ENCODE results near the gene TREML1. TPM values are rescaled to one million over a fixed set of nuclear protein-coding genes. Genes with fewer than 3 reads are reported as not detected.

TREML1 gene, protein sequence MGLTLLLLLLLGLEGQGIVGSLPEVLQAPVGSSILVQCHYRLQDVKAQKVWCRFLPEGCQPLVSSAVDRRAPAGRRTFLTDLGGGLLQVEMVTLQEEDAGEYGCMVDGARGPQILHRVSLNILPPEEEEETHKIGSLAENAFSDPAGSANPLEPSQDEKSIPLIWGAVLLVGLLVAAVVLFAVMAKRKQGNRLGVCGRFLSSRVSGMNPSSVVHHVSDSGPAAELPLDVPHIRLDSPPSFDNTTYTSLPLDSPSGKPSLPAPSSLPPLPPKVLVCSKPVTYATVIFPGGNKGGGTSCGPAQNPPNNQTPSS
- total RNA-seq, result under 1 TPM in 1 of 9 donors, not detected in 8; 0.29 TPM
- polyA plus RNA-seq, result under 1 TPM in 1 of 2 donors, not detected in 1; 0.07 TPM
- long read RNA-seq, donor 1, result 0 reads
- long read RNA-seq, donor 2, result 0 reads
- long read RNA-seq, donor 3, result 0 reads

GRCh38 chr6:41153992-41154625, at the start of gene TREML1:
TSS of gene TREML1 (minus strand) at chr6:41154347. CDS start at chr6:41154288, 59 bp downstream.
- DNase-seq, result no peak
- no peak within 1 kb of the TSS for H3K27ac ChIP-seq
- intact Hi-C loops (cut with DNase I), result no loop called here
- 58 to 74% (median 69%) methylated on average over 4 to 5 of the region's 5 CpGs for WGBS, 4 donors
- no peaks in the 10 kb centered on the region for H3K9me3 ChIP-seq
- peaks cover 0 to 15% (median 0%) of the 10 kb centered on the region in 9 donors for H3K27me3 ChIP-seq
- no peak for ATAC-seq
- TF ChIP-seq POLR2A (IDR thresholded peaks at IDR 0.05), result no peak
- TF ChIP-seq CTCF (IDR thresholded peaks at IDR 0.05), result no peak
- no peaks in the 10 kb centered on the region for H3K4me1 ChIP-seq
- peaks cover 0 to under 1% (median 0%) of the 10 kb centered on the region in 9 donors for H3K36me3 ChIP-seq
- no peak within 1 kb of the TSS for H3K4me3 ChIP-seq

DNA sequence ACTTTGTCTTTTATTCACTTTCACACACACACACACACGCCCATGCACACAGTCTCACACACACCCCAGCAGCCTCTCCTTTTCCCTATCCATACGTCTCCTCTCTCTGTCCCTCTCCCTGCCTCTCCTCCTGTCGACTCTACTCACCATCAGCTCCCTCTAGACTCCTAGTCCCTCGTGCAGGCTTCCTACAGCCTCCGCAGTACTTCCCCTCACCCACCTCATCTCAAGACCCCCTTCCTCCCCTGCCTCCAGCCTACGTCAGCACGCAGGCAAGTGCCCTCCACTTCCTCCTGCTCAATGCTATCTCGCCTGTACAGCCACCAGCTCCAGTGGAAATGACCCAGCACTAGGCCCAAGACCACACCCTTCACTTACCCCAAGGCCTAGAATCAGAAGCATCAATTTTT, 47.6 kb upstream of the TREML1 start:
- TF ChIP-seq POLR2A (IDR thresholded peaks at IDR 0.05) (no peak), CTCF (IDR thresholded peaks at IDR 0.05) (no peak)
- no peaks in the 10 kb centered on the region for H3K36me3 ChIP-seq
- WGBS, 4 donors, result 54 to 63% (median 57%) methylated on average over 8 of the region's 8 CpGs
- DNase-seq (no peak), ATAC-seq (no peak)
- peaks cover 0 to 17% (median 5%) of the 10 kb centered on the region in 9 donors for H3K27me3 ChIP-seq
- intact Hi-C loops (cut with DNase I), result no loop called here
- H3K27ac ChIP-seq, result peak overlapping the region in 1 of 12 donors; percentile 87
- no peaks in the 10 kb centered on the region for H3K9me3 ChIP-seq
- H3K4me1 ChIP-seq, result peaks cover 0 to 31% (median 0%) of the 10 kb centered on the region in 12 donors
- no peak overlapping the region for H3K4me3 ChIP-seq

GRCh38 chr6:41200901-41201763, 47.0 kb upstream of the TREML1 start, which contains the start of gene TREML2:
TSS of gene TREML2 (minus strand) at chr6:41201149. CDS start at chr6:41201008, 141 bp downstream.
- peaks cover 0 to 15% (median 4%) of the 10 kb centered on the region in 9 donors for H3K27me3 ChIP-seq
- H3K4me3 ChIP-seq, result no peak within 1 kb of the TSS
- H3K36me3 ChIP-seq, result no peaks in the 10 kb centered on the region
- peaks cover 0 to 31% (median 0%) of the 10 kb centered on the region in 12 donors for H3K4me1 ChIP-seq
- peak in 2 of 4 donors; percentile 34 to 40 for ATAC-seq
- H3K9me3 ChIP-seq, result no peaks in the 10 kb centered on the region
- peak within 1 kb of the TSS in 2 of 12 donors; percentile 13 to 87 for H3K27ac ChIP-seq
- intact Hi-C loops (cut with DNase I), result no loop called here
- DNase-seq, result peak in 1 of 5 donors; percentile 37
- TF ChIP-seq CTCF (IDR thresholded peaks at IDR 0.05) (no peak), POLR2A (IDR thresholded peaks at IDR 0.05) (no peak)
- WGBS, 4 donors, result 53 to 88% (median 69%) methylated on average over 5 to 12 of the region's 12 CpGs
